ENCODE measurements around the gene HID1.

The HID1 gene

GRCh38 chr17:74938194-74938950 is 34.2 kb downstream of the HID1 start:
- ChIA-PET CTCF (interaction anchor here (0.6 to 0.7 kb wide), 3 partner anchors 14 to 167 kb away, joined by 3 read pairs; no protein-coding TSS in a partner anchor), POLR2A (interaction anchor here (1.5 kb wide), 1 partner anchor 97 kb away, joined by 3 read pairs; no protein-coding TSS in a partner anchor)
- no peak for DNase-seq (ENCODE audit: extremely low spot score)
- no peak for TF ChIP-seq FOXA1 (IDR thresholded peaks at IDR 0.05)
- no peak for TF ChIP-seq LEF1 (IDR thresholded peaks at IDR 0.05; ENCODE audit: borderline replicate concordance)
- TF ChIP-seq SP1 (IDR thresholded peaks at IDR 0.05), result no peak
- TF ChIP-seq CTBP1 (IDR thresholded peaks at IDR 0.05; ENCODE audit: borderline replicate concordance), result no peak
- no peak for TF ChIP-seq HDGF (IDR thresholded peaks at IDR 0.05; ENCODE audit: borderline replicate concordance)
- no peak for TF ChIP-seq ZNF384 (IDR thresholded peaks at IDR 0.05)
- TF ChIP-seq FOXM1 (IDR thresholded peaks at IDR 0.05; ENCODE audit: borderline replicate concordance), result no peak
- TF ChIP-seq BHLHE40 (IDR thresholded peaks at IDR 0.05; ENCODE audit: borderline replicate concordance), result no peak
- TF ChIP-seq ELF4 (IDR thresholded peaks at IDR 0.05), result no peak
- no peak for TF ChIP-seq TARDBP (IDR thresholded peaks at IDR 0.05)
- no peak for TF ChIP-seq PKNOX1 (IDR thresholded peaks at IDR 0.05)
- TF ChIP-seq L3MBTL2 (conservative IDR thresholded peaks at IDR 0.05), result no peak
- TF ChIP-seq ARNT (IDR thresholded peaks at IDR 0.05), result no peak
- TF ChIP-seq SUZ12 (IDR thresholded peaks at IDR 0.05), result no peak
- TF ChIP-seq NFRKB (IDR thresholded peaks at IDR 0.05), result no peak
- TF ChIP-seq FOXK2 (IDR thresholded peaks at IDR 0.05), result no peak

- TF ChIP-seq BHLHE40 (IDR thresholded peaks at IDR 0.05; ENCODE audit: borderline replicate concordance) (no peak), CTBP1 (IDR thresholded peaks at IDR 0.05; ENCODE audit: borderline replicate concordance) (no peak), NFRKB (IDR thresholded peaks at IDR 0.05) (no peak), ELF4 (IDR thresholded peaks at IDR 0.05) (no peak), TARDBP (IDR thresholded peaks at IDR 0.05) (no peak), ZNF384 (IDR thresholded peaks at IDR 0.05) (no peak), FOXK2 (IDR thresholded peaks at IDR 0.05) (no peak), SUZ12 (IDR thresholded peaks at IDR 0.05) (no peak), PKNOX1 (IDR thresholded peaks at IDR 0.05) (no peak), SP1 (IDR thresholded peaks at IDR 0.05) (no peak), FOXM1 (IDR thresholded peaks at IDR 0.05; ENCODE audit: borderline replicate concordance) (no peak), L3MBTL2 (conservative IDR thresholded peaks at IDR 0.05) (no peak), HDGF (IDR thresholded peaks at IDR 0.05; ENCODE audit: borderline replicate concordance) (no peak), FOXA1 (IDR thresholded peaks at IDR 0.05) (no peak)
- CTCF ChIA-PET, result interaction anchor here (0.6 to 1.0 kb wide), 3 partner anchors 16 to 24 kb away, joined by 4 to 5 read pairs (median 5); no protein-coding TSS in a partner anchor
- no peak for DNase-seq (ENCODE audit: extremely low spot score)
- POLR2A ChIA-PET, result no interaction called here
Observed at GRCh38 chr17:74937064-74938051, 35.2 kb downstream of the HID1 start.

GRCh38 chr17:74936470-74936799 is 36.1 kb downstream of the HID1 start:
- no peak for DNase-seq (ENCODE audit: extremely low spot score)
- TF ChIP-seq FOXK2 (IDR thresholded peaks at IDR 0.05) (no peak), BHLHE40 (IDR thresholded peaks at IDR 0.05; ENCODE audit: borderline replicate concordance) (no peak), LEF1 (IDR thresholded peaks at IDR 0.05; ENCODE audit: borderline replicate concordance) (no peak), NFRKB (IDR thresholded peaks at IDR 0.05) (no peak), ELF4 (IDR thresholded peaks at IDR 0.05) (no peak), SUZ12 (IDR thresholded peaks at IDR 0.05) (no peak), SP1 (IDR thresholded peaks at IDR 0.05) (no peak), TARDBP (IDR thresholded peaks at IDR 0.05) (no peak), FOXA1 (IDR thresholded peaks at IDR 0.05) (no peak), L3MBTL2 (conservative IDR thresholded peaks at IDR 0.05) (no peak), PKNOX1 (IDR thresholded peaks at IDR 0.05) (no peak)
- CTCF ChIA-PET, result interaction anchor here (0.6 to 0.9 kb wide), 2 partner anchors 16 to 25 kb away, joined by 4 to 5 read pairs; no protein-coding TSS in a partner anchor
- POLR2A ChIA-PET, result no interaction called here

- TF ChIP-seq ARNT (IDR thresholded peaks at IDR 0.05) (no peak), FOXM1 (IDR thresholded peaks at IDR 0.05; ENCODE audit: borderline replicate concordance) (no peak), BHLHE40 (IDR thresholded peaks at IDR 0.05; ENCODE audit: borderline replicate concordance) (no peak), SP1 (IDR thresholded peaks at IDR 0.05) (no peak), PKNOX1 (IDR thresholded peaks at IDR 0.05) (no peak), NFRKB (IDR thresholded peaks at IDR 0.05) (no peak), ZNF384 (IDR thresholded peaks at IDR 0.05) (no peak), FOXK2 (IDR thresholded peaks at IDR 0.05) (no peak), ELF4 (IDR thresholded peaks at IDR 0.05) (no peak), TARDBP (IDR thresholded peaks at IDR 0.05) (no peak), L3MBTL2 (conservative IDR thresholded peaks at IDR 0.05) (no peak), LEF1 (IDR thresholded peaks at IDR 0.05; ENCODE audit: borderline replicate concordance) (no peak)
- POLR2A ChIA-PET, result no interaction called here
- DNase-seq (ENCODE audit: extremely low spot score), result no peak
- CTCF ChIA-PET, result interaction anchor here (1.1 kb wide), 1 partner anchor 22 kb away, joined by 3 read pairs; no protein-coding TSS in a partner anchor
Observed at GRCh38 chr17:74935585-74936469, 36.7 kb downstream of the HID1 start, which contains the start of gene OTOP3. Gene OTOP3 (plus strand): TSS chr17:74935898. CDS start chr17:74935922, 24 bp downstream.
